Activated T-helper 1 cell treated with anti-CD3 and anti-CD28 coated beads, Interleukin-12 subunit alpha, Interleukin-12 subunit beta, Interleukin-2, Interleukin-4 antibody, amounts not matched to agents 30 ng/mL and 10 ng/mL and 1 ng/mL, durations not matched to agents 14 hours and 24 hours and 36 hours (primary cell): ENCODE measurements around the gene HOXB6. TPM values are rescaled to one million over a fixed set of nuclear protein-coding genes. Genes with fewer than 3 reads are reported as not detected.

Experiments
- DNase-seq: peaks from one replicate; pipeline ENCODE4 v3.0.0; 2021; ENCODE audit warnings: low spot score
- H3K27ac Mint-ChIP-seq: one replicate; pipeline ENCODE4 v1.8.0; 2021; ENCODE audit warnings: mild to moderate bottlenecking, mixed read lengths
- H3K27me3 Mint-ChIP-seq: one replicate; pipeline ENCODE4 v1.8.0; 2022; ENCODE audit warnings: mild to moderate bottlenecking, moderate library complexity, mixed read lengths; ENCODE audit not compliant: insufficient read depth
- H3K36me3 Mint-ChIP-seq: one replicate; pipeline ENCODE4 v1.8.0; 2021; ENCODE audit warnings: low read depth, mixed read lengths
- H3K4me1 Mint-ChIP-seq: one replicate; pipeline ENCODE4 v1.8.0; 2021; ENCODE audit warnings: low read depth, mixed read lengths
- H3K4me3 Mint-ChIP-seq: one replicate; pipeline ENCODE4 v1.8.0; 2021; ENCODE audit warnings: mild to moderate bottlenecking, moderate library complexity, mixed read lengths
- H3K9me3 Mint-ChIP-seq: one replicate; pipeline ENCODE4 v1.8.0; 2021; ENCODE audit warnings: mixed read lengths
- intact Hi-C: fragments of 100-400 bp; cut with micrococcal nuclease; formaldehyde crosslinking; loops from one replicate; pipeline ENCODE4 v1.15.1; 2024
- total RNA-seq: library from RNA; stranded (reverse); gene quantifications from 2 replicates; pipeline ENCODE4 v1.2.3, GENCODE V29; 2022

HOXB6 gene
- total RNA-seq, 1 donor from 2014 or later, result 0.99 TPM

- DNase-seq, result no peak
- Mint-ChIP-seq H3K27me3 (peaks cover 78% of the 10 kb centered on the region), H3K36me3 (no peaks in the 10 kb centered on the region), H3K4me1 (peaks cover 6% of the 10 kb centered on the region), H3K9me3 (no peaks in the 10 kb centered on the region), H3K4me3 (no peak overlapping the region), H3K27ac (peak overlapping the region; percentile 6)
- intact Hi-C loops, result no loop called here
Observed at GRCh38 chr17:48605991-48606891, 1.5 kb upstream of the HOXB6 start.

DNA sequence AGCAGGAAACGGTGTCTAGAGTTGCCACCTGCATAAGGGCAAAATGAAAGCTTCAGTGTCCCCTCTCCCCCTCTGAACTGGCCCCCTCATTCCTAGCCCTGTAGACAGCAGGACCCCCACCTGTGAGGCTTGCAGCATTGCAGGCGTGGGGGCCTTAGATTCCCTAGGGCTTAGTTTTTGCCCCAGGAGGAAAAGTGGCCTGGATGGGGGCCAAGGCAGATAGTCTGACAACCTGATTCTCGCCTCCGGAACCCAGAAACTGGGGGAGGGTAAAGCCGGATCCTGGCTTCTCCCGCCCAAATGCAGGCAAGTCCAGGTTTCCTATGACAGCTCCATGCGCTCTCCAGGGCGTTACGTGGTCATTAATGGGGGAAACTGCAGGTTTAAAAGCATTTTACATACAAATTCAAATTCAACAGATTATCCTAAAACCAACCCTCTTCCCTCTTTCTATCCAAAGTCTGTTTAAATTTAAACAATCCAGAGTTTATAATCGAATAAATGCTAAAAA lies 678 bp upstream of the HOXB6 start:
- Mint-ChIP-seq H3K9me3 (no peaks in the 10 kb centered on the region), H3K27me3 (peaks cover 78% of the 10 kb centered on the region), H3K27ac (no peak overlapping the region), H3K36me3 (no peaks in the 10 kb centered on the region), H3K4me3 (no peak overlapping the region), H3K4me1 (no peaks in the 10 kb centered on the region)
- no peak for DNase-seq
- intact Hi-C loops, result no loop called here

DNA sequence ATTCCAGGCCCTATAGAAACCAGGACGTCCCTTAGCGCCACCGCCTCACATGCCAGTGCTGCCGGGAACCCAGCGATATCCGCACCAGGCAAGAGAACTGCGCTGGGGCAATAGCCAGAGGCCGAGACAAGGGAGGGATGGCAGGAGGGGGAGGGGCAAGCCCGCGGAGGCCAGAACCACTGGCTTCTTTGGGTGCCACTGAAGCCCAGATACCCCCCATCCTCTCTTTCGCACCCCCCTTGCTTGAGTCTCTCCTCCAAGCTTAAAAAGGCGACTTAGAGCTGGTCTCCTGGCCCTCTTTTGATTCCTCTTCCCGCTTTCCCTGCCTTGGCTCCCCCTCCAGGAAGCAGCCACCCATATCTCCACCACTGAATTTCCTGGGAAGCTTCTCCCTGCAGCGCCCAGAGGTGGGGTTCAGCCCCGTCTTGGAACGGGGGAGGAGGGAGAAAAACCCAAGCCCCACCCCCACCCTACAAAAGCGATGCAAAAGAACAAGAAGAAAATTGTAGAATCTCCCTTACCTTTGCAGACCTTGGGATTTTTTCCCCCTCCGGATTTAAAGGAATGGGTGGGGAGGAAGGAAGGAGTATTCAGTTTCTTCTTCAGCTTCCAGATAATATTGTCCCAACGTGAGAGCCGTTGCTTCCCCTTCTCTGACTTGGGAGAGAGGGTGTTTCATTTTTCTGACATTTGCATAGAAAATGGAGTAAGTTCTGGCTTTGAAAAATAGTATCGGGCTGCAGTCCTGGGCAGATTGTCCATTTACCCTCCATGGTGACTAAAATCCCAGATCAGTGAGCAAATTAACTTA lies 622 bp downstream of the HOXB6 start:
- DNase-seq, result no peak
- no peaks in the 10 kb centered on the region for H3K9me3 Mint-ChIP-seq
- H3K27me3 Mint-ChIP-seq, result peaks cover 85% of the 10 kb centered on the region

GRCh38 chr17:48601539-48602425 lies 3.0 kb downstream of the HOXB6 start:
- Mint-ChIP-seq H3K9me3 (no peaks in the 10 kb centered on the region), H3K27ac (no peak overlapping the region), H3K4me1 (peaks cover 22% of the 10 kb centered on the region), H3K36me3 (no peaks in the 10 kb centered on the region), H3K4me3 (no peak overlapping the region), H3K27me3 (peaks cover 91% of the 10 kb centered on the region)
- no peak for DNase-seq
- intact Hi-C loops, result no loop called here

More for the DNA sequence above, 622 bp downstream of the HOXB6 start:
- intact Hi-C loops, result no loop called here
- no peak overlapping the region for H3K4me3 Mint-ChIP-seq
- H3K4me1 Mint-ChIP-seq, result no peaks in the 10 kb centered on the region
- H3K36me3 Mint-ChIP-seq, result no peaks in the 10 kb centered on the region
- no peak overlapping the region for H3K27ac Mint-ChIP-seq

GRCh38 chr17:48601207-48601538 lies 3.6 kb downstream of the HOXB6 start:
- intact Hi-C loops, result no loop called here
- Mint-ChIP-seq H3K27me3 (peaks cover 91% of the 10 kb centered on the region), H3K27ac (no peak overlapping the region), H3K4me1 (peaks cover 28% of the 10 kb centered on the region), H3K9me3 (no peaks in the 10 kb centered on the region), H3K36me3 (peaks cover 2% of the 10 kb centered on the region), H3K4me3 (no peak overlapping the region)
- DNase-seq, result no peak

DNA sequence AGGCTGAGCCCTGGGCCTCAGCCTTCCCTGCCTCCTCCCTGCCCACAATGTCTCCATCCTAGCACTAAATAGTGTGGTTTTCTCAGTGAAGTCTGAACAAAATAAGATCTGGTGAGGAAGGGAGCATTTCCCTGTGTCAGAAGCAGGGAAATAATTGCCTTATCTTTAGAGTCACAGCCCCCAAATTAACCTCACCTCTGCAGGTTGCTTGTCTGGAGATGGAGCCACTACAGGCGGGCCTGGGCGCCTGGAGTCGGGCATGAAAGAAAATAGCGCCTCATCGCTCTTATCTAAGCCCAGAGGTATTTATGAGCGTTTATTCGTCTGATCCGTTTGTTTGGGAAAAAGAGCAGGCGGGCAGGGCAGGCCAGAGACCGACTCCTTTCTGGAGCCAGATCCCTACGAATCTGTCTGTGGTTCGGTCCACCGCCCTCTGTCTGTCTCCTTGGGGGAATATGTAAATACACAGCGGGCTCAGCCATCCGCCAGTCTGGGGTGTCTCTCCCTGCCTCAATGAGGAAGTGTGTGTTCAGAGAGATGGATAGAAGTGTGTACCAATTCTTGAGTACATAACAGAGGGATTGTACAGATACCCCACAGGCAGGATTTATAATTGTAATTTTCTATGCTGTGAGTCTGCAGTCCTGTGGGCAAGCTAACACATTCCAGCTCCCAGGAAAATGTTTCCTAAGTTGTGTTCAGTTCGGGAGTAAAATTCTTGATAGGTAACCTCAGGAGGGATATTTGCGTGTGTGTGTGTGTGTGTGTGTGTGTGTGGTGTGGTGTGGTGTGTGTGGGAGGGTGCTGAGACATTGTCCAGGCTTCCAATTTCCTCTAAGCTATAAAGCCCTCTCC lies 4.3 kb downstream of the HOXB6 start:
- no peak overlapping the region for H3K4me3 Mint-ChIP-seq
- intact Hi-C loops, result no loop called here
- H3K36me3 Mint-ChIP-seq, result peaks cover 2% of the 10 kb centered on the region
- no peaks in the 10 kb centered on the region for H3K9me3 Mint-ChIP-seq
- no peak overlapping the region for H3K27ac Mint-ChIP-seq
- no peak for DNase-seq
- peaks cover 30% of the 10 kb centered on the region for H3K4me1 Mint-ChIP-seq
- peaks cover 91% of the 10 kb centered on the region for H3K27me3 Mint-ChIP-seq

GRCh38 chr17:48599354-48599753 lies 5.4 kb downstream of the HOXB6 start:
- peaks cover 33% of the 10 kb centered on the region for H3K4me1 Mint-ChIP-seq
- intact Hi-C loops, result loop anchor here (10.0 kb wide), 1 partner anchor 465 kb away; no protein-coding TSS in a partner anchor
- H3K27ac Mint-ChIP-seq, result no peak overlapping the region
- peaks cover 91% of the 10 kb centered on the region for H3K27me3 Mint-ChIP-seq
- H3K9me3 Mint-ChIP-seq, result no peaks in the 10 kb centered on the region
- no peak for DNase-seq
- peaks cover 2% of the 10 kb centered on the region for H3K36me3 Mint-ChIP-seq
- no peak overlapping the region for H3K4me3 Mint-ChIP-seq

DNA sequence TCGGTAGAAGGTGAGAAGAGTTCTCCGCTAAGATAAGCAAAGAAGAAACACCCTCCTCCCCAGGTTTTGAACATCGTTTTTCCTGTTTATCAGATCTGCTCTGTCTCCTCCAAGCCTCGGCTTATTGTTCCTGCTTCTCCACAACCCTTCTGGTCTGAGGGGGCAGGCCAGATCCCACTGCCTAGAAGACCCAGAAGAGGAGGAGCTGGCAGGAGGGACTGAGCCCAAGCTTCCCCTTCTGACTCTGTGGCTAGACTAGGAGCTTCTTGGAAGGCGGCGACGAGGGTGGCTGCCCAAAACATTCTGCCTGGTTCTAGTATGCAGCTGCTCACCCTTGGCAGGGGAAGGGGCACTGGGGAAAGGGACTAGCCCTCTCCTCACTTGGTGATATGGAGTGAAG lies 6.0 kb downstream of the HOXB6 start:
- Mint-ChIP-seq H3K27me3 (peaks cover 86% of the 10 kb centered on the region), H3K4me3 (peak overlapping the region; percentile 77), H3K4me1 (peaks cover 37% of the 10 kb centered on the region), H3K36me3 (peaks cover 2% of the 10 kb centered on the region), H3K27ac (peak overlapping the region; percentile 42), H3K9me3 (no peaks in the 10 kb centered on the region)
- intact Hi-C loops, result loop anchor here (10.0 kb wide), 1 partner anchor 464 kb away; no protein-coding TSS in a partner anchor
- DNase-seq, result no peak

- peaks cover 45% of the 10 kb centered on the region for H3K4me1 Mint-ChIP-seq
- H3K4me3 Mint-ChIP-seq, result peak overlapping the region; percentile 77
- H3K27ac Mint-ChIP-seq, result peak overlapping the region; percentile 37
- H3K9me3 Mint-ChIP-seq, result no peaks in the 10 kb centered on the region
- peaks cover 2% of the 10 kb centered on the region for H3K36me3 Mint-ChIP-seq
- H3K27me3 Mint-ChIP-seq, result peaks cover 80% of the 10 kb centered on the region
- no peak for DNase-seq
- intact Hi-C loops, result loop anchor here (2.0 to 10.0 kb wide), 2 partner anchors 13 to 463 kb away; partner anchors contain the start of gene HOXB7
Observed at GRCh38 chr17:48597778-48598631, 6.8 kb downstream of the HOXB6 start.

- DNase-seq, result no peak
- peaks cover 50% of the 10 kb centered on the region for H3K4me1 Mint-ChIP-seq
- no peaks in the 10 kb centered on the region for H3K9me3 Mint-ChIP-seq
- peaks cover 80% of the 10 kb centered on the region for H3K27me3 Mint-ChIP-seq
- intact Hi-C loops, result loop anchor here (2.0 to 10.0 kb wide), 2 partner anchors 13 to 463 kb away; partner anchors contain the start of gene HOXB7
- H3K36me3 Mint-ChIP-seq, result peaks cover 2% of the 10 kb centered on the region
- H3K27ac Mint-ChIP-seq, result peak overlapping the region; percentile 19
- H3K4me3 Mint-ChIP-seq, result peak overlapping the region; percentile 77
Observed at GRCh38 chr17:48597528-48597777, 7.3 kb downstream of the HOXB6 start.
